ENCODE measurements around the gene NECAB3. TPM values are rescaled to one million over a fixed set of nuclear protein-coding genes. Genes with fewer than 3 reads are reported as not detected.

NECAB3 gene
- total RNA-seq, 1 experiment from 2014 or later, result 105 TPM

- CTCF ChIA-PET, result interaction anchor here (1.4 kb wide), 1 partner anchor 27 kb away, joined by 5 read pairs; the partner anchor contains the start of gene PXMP4
- POLR2A ChIA-PET, result no interaction called here
Observed at GRCh38 chr20:33693289-33693688, 19.1 kb upstream of the NECAB3 start.

GRCh38 chr20:33689973-33690372 is 15.7 kb upstream of the NECAB3 start:
- Mint-ChIP-seq H3K9me3 (ENCODE audit: unreplicated experiment) (no peaks in the 10 kb centered on the region), H3K4me3 (ENCODE audit: unreplicated experiment) (no peak overlapping the region), H3K36me3 (ENCODE audit: insufficient read depth, unreplicated experiment) (peaks cover 8% of the 10 kb centered on the region), H3K27ac (ENCODE audit: unreplicated experiment) (peak overlapping the region; percentile 19), H3K27me3 (ENCODE audit: insufficient read depth, unreplicated experiment) (no peaks in the 10 kb centered on the region), H3K4me1 (ENCODE audit: low read depth, unreplicated experiment) (peaks cover 52% of the 10 kb centered on the region)
- H3K27me3 ChIP-seq (replicated peaks; ENCODE audit: control insufficient read depth, insufficient read depth, low read length), result no peaks in the 10 kb centered on the region
- intact Hi-C loops (cut with micrococcal nuclease; ENCODE audit: unreplicated experiment), result loop anchor here (5.0 kb wide), 2 partner anchors 122 to 302 kb away; partner anchors contain the start of genes CHMP4B and RALY
- no peak for DNase-seq
- no TSS peak for BruUV-seq (replicated peaks)
- CTCF ChIA-PET, result interaction anchor here (0.7 to 1.0 kb wide), 2 partner anchors 42 to 528 kb away, joined by 3 read pairs; partner anchors contain the start of gene ZNF341
- POLR2A ChIA-PET, result interaction anchor here (1.0 kb wide), 1 partner anchor 30 kb away, joined by 7 read pairs; the partner anchor contains the start of gene PXMP4
- H3K36me3 ChIP-seq (ENCODE audit: control insufficient read depth, insufficient read depth, low read length), result no peaks in the 10 kb centered on the region
- H3K9me3 ChIP-seq, result no peaks in the 10 kb centered on the region
- TF ChIP-seq CTCF (IDR thresholded peaks at IDR 0.05; ENCODE audit: insufficient read depth in 1 of 2, low read depth in 1 of 2, low read length in 1 of 2, severe bottlenecking in 1 of 2, unreplicated experiment in 1 of 2), result no peak
- peaks cover 47% of the 10 kb centered on the region for H3K4me1 ChIP-seq
- H3K4me3 ChIP-seq (ENCODE audit: low read depth, low read length), result no peak overlapping the region

More at GRCh38 chr20:33693289-33693688, 19.1 kb upstream of the NECAB3 start:
- no peak overlapping the region for H3K4me3 Mint-ChIP-seq (ENCODE audit: unreplicated experiment)
- H3K4me1 Mint-ChIP-seq (ENCODE audit: low read depth, unreplicated experiment), result peaks cover 26% of the 10 kb centered on the region
- intact Hi-C loops (cut with micrococcal nuclease; ENCODE audit: unreplicated experiment), result no loop called here
- H3K36me3 Mint-ChIP-seq (ENCODE audit: insufficient read depth, unreplicated experiment), result no peaks in the 10 kb centered on the region
- no peak overlapping the region for H3K27ac Mint-ChIP-seq (ENCODE audit: unreplicated experiment)
- Histone ChIP-seq H3K9me3 (peaks cover 4% of the 10 kb centered on the region; the same call in 1 of the 2 replicates), H3K4me3 (ENCODE audit: low read depth, low read length) (no peak overlapping the region), H3K36me3 (ENCODE audit: control insufficient read depth, insufficient read depth, low read length) (no peaks in the 10 kb centered on the region), H3K4me1 (peaks cover 27% of the 10 kb centered on the region), H3K27me3 (replicated peaks; ENCODE audit: control insufficient read depth, insufficient read depth, low read length) (no peaks in the 10 kb centered on the region)
- no peak for TF ChIP-seq CTCF (IDR thresholded peaks at IDR 0.05; ENCODE audit: insufficient read depth in 1 of 2, low read depth in 1 of 2, low read length in 1 of 2, severe bottlenecking in 1 of 2, unreplicated experiment in 1 of 2)
- BruUV-seq (replicated peaks), result no TSS peak
- no peak for DNase-seq
- H3K27me3 Mint-ChIP-seq (ENCODE audit: insufficient read depth, unreplicated experiment), result no peaks in the 10 kb centered on the region
- H3K9me3 Mint-ChIP-seq (ENCODE audit: unreplicated experiment), result peaks cover 14% of the 10 kb centered on the region

GRCh38 chr20:33689493-33689892 is 15.3 kb upstream of the NECAB3 start:
- DNase-seq, result no peak
- intact Hi-C loops (cut with micrococcal nuclease; ENCODE audit: unreplicated experiment), result loop anchor here (5.0 kb wide), 2 partner anchors 123 to 303 kb away; partner anchors contain the start of genes CHMP4B and RALY

More at GRCh38 chr20:33689493-33689892, 15.3 kb upstream of the NECAB3 start:
- H3K4me1 ChIP-seq, result peaks cover 48% of the 10 kb centered on the region
- no peaks in the 10 kb centered on the region for H3K27me3 Mint-ChIP-seq (ENCODE audit: insufficient read depth, unreplicated experiment)
- H3K27me3 ChIP-seq (replicated peaks; ENCODE audit: control insufficient read depth, insufficient read depth, low read length), result no peaks in the 10 kb centered on the region
- no peak overlapping the region for H3K4me3 ChIP-seq (ENCODE audit: low read depth, low read length)
- peaks cover 53% of the 10 kb centered on the region for H3K4me1 Mint-ChIP-seq (ENCODE audit: low read depth, unreplicated experiment)
- POLR2A ChIA-PET, result interaction anchor here (1.0 to 1.1 kb wide), 2 partner anchors 31 kb away, joined by 4 to 7 read pairs; partner anchors contain the start of gene PXMP4
- BruUV-seq (replicated peaks), result no TSS peak
- H3K27ac Mint-ChIP-seq (ENCODE audit: unreplicated experiment), result peak overlapping the region; percentile 55
- H3K36me3 Mint-ChIP-seq (ENCODE audit: insufficient read depth, unreplicated experiment), result peaks cover 12% of the 10 kb centered on the region
- no peak overlapping the region for H3K4me3 Mint-ChIP-seq (ENCODE audit: unreplicated experiment)
- no peaks in the 10 kb centered on the region for H3K9me3 Mint-ChIP-seq (ENCODE audit: unreplicated experiment)
- no peaks in the 10 kb centered on the region for H3K9me3 ChIP-seq
- CTCF ChIA-PET, result interaction anchor here (0.5 to 3.2 kb wide), 5 partner anchors 22 to 245 kb away, joined by 3 to 21 read pairs (median 3); partner anchors contain the start of genes ACTL10 and ZNF341
- TF ChIP-seq CTCF (IDR thresholded peaks at IDR 0.05; ENCODE audit: insufficient read depth in 1 of 2, low read depth in 1 of 2, low read length in 1 of 2, severe bottlenecking in 1 of 2, unreplicated experiment in 1 of 2), result no peak
- no peaks in the 10 kb centered on the region for H3K36me3 ChIP-seq (ENCODE audit: control insufficient read depth, insufficient read depth, low read length)

Measured in Caco-2 (cell line).